ENCODE data around the gene YJEFN3.

YJEFN3 gene

GRCh38 chr19:19504754-19505668, 23.7 kb upstream of the YJEFN3 start:
- DNase-seq (ENCODE audit: low spot score): no peak
- TF ChIP-seq, protein P1, sequence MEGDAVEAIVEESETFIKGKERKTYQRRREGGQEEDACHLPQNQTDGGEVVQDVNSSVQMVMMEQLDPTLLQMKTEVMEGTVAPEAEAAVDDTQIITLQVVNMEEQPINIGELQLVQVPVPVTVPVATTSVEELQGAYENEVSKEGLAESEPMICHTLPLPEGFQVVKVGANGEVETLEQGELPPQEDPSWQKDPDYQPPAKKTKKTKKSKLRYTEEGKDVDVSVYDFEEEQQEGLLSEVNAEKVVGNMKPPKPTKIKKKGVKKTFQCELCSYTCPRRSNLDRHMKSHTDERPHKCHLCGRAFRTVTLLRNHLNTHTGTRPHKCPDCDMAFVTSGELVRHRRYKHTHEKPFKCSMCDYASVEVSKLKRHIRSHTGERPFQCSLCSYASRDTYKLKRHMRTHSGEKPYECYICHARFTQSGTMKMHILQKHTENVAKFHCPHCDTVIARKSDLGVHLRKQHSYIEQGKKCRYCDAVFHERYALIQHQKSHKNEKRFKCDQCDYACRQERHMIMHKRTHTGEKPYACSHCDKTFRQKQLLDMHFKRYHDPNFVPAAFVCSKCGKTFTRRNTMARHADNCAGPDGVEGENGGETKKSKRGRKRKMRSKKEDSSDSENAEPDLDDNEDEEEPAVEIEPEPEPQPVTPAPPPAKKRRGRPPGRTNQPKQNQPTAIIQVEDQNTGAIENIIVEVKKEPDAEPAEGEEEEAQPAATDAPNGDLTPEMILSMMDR (IDR thresholded peaks at IDR 0.05; ENCODE audit: extremely low read depth, insufficient read depth, missing control alignments): no peak
- in situ Hi-C loops (cut with MboI; ENCODE audit: low pct_unique_long_range_greater_than_20kb, low sequenced_read_pairs, unreplicated experiment): no loop called here

DNA sequence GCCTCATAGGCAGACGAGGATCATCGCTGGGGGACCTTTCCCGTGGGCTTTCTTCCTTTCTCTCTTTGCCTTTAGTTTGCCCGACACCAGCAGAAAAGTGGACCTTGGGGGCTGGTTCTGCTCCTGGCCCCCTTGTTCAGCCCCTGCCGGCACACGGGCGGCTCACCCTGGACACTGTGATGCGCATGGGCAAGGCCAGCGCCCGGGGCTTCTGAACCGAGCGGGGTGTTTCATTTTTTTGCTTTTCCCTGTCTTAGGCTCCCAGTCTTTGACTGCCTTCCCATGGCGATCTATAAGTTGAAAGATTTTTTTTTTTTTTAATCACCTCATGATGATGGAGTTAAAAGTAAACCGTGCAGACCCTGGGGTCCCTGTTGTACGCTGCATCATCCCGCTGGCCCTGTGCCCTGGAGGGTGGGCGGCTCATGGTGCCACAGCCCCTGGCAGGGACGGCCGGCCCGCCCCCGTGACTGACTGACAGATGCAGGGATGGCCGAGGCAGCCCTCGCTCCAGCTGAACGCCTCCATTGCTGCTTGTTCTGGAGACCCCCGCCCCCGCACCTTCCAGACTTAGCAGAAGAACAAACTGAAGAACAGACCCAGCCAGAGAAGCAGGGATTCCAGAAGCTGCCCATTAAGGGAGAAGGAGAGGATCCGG, 22.9 kb upstream of the YJEFN3 start:
- in situ Hi-C loops (cut with MboI; ENCODE audit: low pct_unique_long_range_greater_than_20kb, low sequenced_read_pairs, unreplicated experiment): no loop called here
- TF ChIP-seq, protein P1 (IDR thresholded peaks at IDR 0.05; ENCODE audit: extremely low read depth, insufficient read depth, missing control alignments): no peak

DNA sequence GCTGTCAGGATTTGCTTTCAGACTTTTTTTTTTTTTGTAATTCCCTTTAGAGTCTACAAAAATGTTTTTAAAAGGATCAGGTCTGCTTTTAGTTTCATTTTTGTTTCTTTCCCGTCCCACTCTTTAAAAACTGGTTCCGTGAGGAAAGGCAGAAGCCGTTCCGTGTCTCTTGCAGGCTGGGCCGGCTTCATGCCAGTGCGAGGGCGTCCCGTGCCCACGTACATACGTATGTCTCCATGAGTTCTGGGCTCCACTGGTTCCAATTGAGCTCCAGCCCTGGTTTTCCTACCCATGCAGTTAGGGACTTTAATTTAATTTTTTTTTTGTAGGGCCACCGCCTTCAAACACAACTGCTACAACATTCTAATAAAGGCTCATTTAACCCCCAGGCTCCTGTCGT, 22.1 kb upstream of the YJEFN3 start:
- in situ Hi-C loops (cut with MboI; ENCODE audit: low pct_unique_long_range_greater_than_20kb, low sequenced_read_pairs, unreplicated experiment): no loop called here
- no peak for DNase-seq (ENCODE audit: low spot score)
- TF ChIP-seq, protein P1 (IDR thresholded peaks at IDR 0.05; ENCODE audit: extremely low read depth, insufficient read depth, missing control alignments): no peak

More for the DNA sequence above, 22.9 kb upstream of the YJEFN3 start:
- DNase-seq (ENCODE audit: low spot score): no peak

DNA sequence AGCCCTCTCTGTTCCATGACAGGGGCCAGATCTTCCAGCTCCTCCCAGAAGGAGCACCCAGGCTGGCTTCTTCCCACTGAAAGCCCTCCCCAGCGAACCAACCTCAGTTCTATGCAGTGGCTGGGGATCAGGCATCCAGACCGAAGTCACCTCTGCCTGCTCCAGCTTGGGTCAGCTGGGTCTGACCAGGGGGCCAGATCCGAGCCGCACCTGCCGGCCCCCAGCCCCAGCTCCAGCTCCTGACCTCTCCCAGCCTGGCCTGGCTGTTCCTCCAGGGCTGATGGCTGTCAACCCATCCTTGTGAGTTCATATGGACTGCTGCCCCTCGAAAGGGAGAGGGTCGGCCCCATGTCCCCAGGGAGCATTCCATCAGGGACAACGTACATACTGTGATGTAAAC, 21.4 kb upstream of the YJEFN3 start:
- in situ Hi-C loops (cut with MboI; ENCODE audit: low pct_unique_long_range_greater_than_20kb, low sequenced_read_pairs, unreplicated experiment): no loop called here
- no peak for DNase-seq (ENCODE audit: low spot score)
- TF ChIP-seq, protein P1 (IDR thresholded peaks at IDR 0.05; ENCODE audit: extremely low read depth, insufficient read depth, missing control alignments): no peak

- in situ Hi-C loops (cut with MboI; ENCODE audit: low pct_unique_long_range_greater_than_20kb, low sequenced_read_pairs, unreplicated experiment): no loop called here
- DNase-seq (ENCODE audit: low spot score): no peak
- TF ChIP-seq, protein P1 (IDR thresholded peaks at IDR 0.05; ENCODE audit: extremely low read depth, insufficient read depth, missing control alignments): no peak
Measured at GRCh38 chr19:19508217-19508616, 20.5 kb upstream of the YJEFN3 start.

DNA sequence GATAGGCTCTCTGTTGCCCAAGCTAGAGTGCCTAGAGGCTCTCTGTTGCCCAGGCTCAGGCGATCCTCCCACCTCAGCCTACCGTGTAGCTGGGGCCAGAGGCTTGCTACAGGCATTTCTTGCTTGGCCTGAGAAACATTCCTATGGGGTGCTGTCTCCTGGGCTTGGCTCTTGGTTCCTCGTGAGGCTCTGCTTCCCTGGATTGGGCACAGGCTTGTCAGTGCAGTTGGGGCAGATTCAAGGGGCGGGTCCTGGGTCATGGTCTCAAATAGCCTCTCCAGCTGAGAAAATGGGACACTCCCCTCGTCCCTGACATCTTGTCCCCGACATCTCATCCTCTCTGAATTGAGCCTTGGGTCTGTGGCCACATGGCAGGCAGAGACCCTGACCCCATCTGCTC, 18.3 kb upstream of the YJEFN3 start:
- TF ChIP-seq, protein P1 (IDR thresholded peaks at IDR 0.05; ENCODE audit: extremely low read depth, insufficient read depth, missing control alignments): no peak
- DNase-seq (ENCODE audit: low spot score): no peak
- in situ Hi-C loops (cut with MboI; ENCODE audit: low pct_unique_long_range_greater_than_20kb, low sequenced_read_pairs, unreplicated experiment): no loop called here

Data from GM13977 (cell line).